HepG2 (cell line): Measurements from ENCODE around the gene DLEC1. TPM values are rescaled to one million over a fixed set of nuclear protein-coding genes. Genes with fewer than 3 reads are reported as not detected.

Experiments
- CSRNP2 ChIP-seq: sonication (generic); formaldehyde crosslinking; conservative IDR thresholded peaks from 2 replicates; pipeline ENCODE4 v1.8.0; 2022; ENCODE audit warnings: low read depth, missing genetic modification reagents
- FOXA3 ChIP-seq: IDR thresholded peaks from 2 replicates; pipeline ENCODE4 v1.6.1; 2016; ENCODE audit warnings: missing genetic modification reagents, missing compliant biosample characterization
- HDAC6 ChIP-seq: fragments of 200-600 bp; sonication (generic); IDR thresholded peaks from 2 replicates; pipeline ENCODE4 v1.7.0; 2017; ENCODE audit warnings: mild to moderate bottlenecking, antibody characterized with exemption, low read length, low read depth
- JUND ChIP-seq: sonication (generic); formaldehyde crosslinking; IDR thresholded peaks from 2 replicates; pipeline ENCODE4 v1.8.0; 2022; ENCODE audit warnings: mild to moderate bottlenecking, missing genetic modification reagents
- KDM4B ChIP-seq: sonication (generic); formaldehyde crosslinking; IDR thresholded peaks from 2 replicates; pipeline ENCODE4 v1.4.0; 2020; ENCODE audit warnings: missing genetic modification reagents
- KDM5B ChIP-seq: sonication (generic); formaldehyde crosslinking; IDR thresholded peaks from 2 replicates; pipeline ENCODE4 v1.4.0; 2020; ENCODE audit warnings: missing genetic modification reagents, mild to moderate bottlenecking, borderline replicate concordance
- KLF15 ChIP-seq: sonication (generic); formaldehyde crosslinking; IDR thresholded peaks from 2 replicates; pipeline ENCODE4 v1.8.1; 2023; ENCODE audit warnings: borderline replicate concordance, mild to moderate bottlenecking, inconsistent platforms, missing genetic modification reagents, mixed read lengths
- PAWR ChIP-seq: sonication (generic); formaldehyde crosslinking; IDR thresholded peaks from 2 replicates; pipeline ENCODE4 v1.4.0; 2020; ENCODE audit warnings: missing genetic modification reagents, mild to moderate bottlenecking, borderline replicate concordance
- SIN3A ChIP-seq: IDR thresholded peaks from 2 replicates; pipeline ENCODE4 v1.6.1; 2011; ENCODE audit warnings: low read depth, mild to moderate bottlenecking, control low read depth, low read length, borderline replicate concordance
- ZNF547 ChIP-seq: sonication (generic); formaldehyde crosslinking; IDR thresholded peaks from 2 replicates; pipeline ENCODE4 v1.5.1; 2020; ENCODE audit warnings: mild to moderate bottlenecking, missing genetic modification reagents
- ZNF629 ChIP-seq: sonication (generic); formaldehyde crosslinking; conservative IDR thresholded peaks from 2 replicates; pipeline ENCODE4 v1.5.0; 2020; ENCODE audit warnings: missing genetic modification reagents
- ZNF709 ChIP-seq: sonication (generic); formaldehyde crosslinking; IDR thresholded peaks from 2 replicates; pipeline ENCODE4 v1.5.0; 2020; ENCODE audit warnings: mild to moderate bottlenecking, missing genetic modification reagents
- ZNF737 ChIP-seq: sonication (generic); formaldehyde crosslinking; IDR thresholded peaks from 2 replicates; pipeline ENCODE4 v1.5.0; 2020; ENCODE audit warnings: missing genetic modification reagents, mild to moderate bottlenecking, borderline replicate concordance
- ZSCAN30 ChIP-seq: sonication (generic); formaldehyde crosslinking; IDR thresholded peaks from 2 replicates; pipeline ENCODE4 v1.5.0; 2020; ENCODE audit warnings: mild to moderate bottlenecking, missing genetic modification reagents
- polyA plus RNA-seq, 8 experiments: library from polyadenylated mRNA; depleted of rRNA in 3 of 8; stranded (reverse) in 7 of 8; unstranded in 1 of 8; fragments of >200 nt; fragmentation: Illumina TruSeq in 4 of 8; extraction: Trizol in 4 of 8; gene quantifications; 2 replicates each; pipeline versions ENCODE4 v1.2.1 to v1.2.3, GENCODE V29; 2011 to 2016; ENCODE audit warnings: low read depth in 4 of 8, missing spikeins in 1 of 8, mixed read lengths in 1 of 8; ENCODE audit not compliant: insufficient read depth in 1 of 8
- total RNA-seq, 5 experiments: library from RNA; depleted of rRNA; stranded (reverse); fragments of >200 nt; fragmentation: Illumina TruSeq; extraction: Trizol; gene quantifications; 2 replicates each; pipeline ENCODE4 v1.2.3, GENCODE V29; 2016; ENCODE audit warnings: low read depth in 1 of 5
- TF ChIP-seq, protein P1 (sequence below): conservative IDR thresholded peaks from 2 replicates; pipeline ENCODE4 v1.6.1; 2018; ENCODE audit warnings: missing genetic modification reagents
- TF ChIP-seq, protein P2 (sequence below): sonication (generic); formaldehyde crosslinking; IDR thresholded peaks from 2 replicates; pipeline ENCODE4 v1.4.0; 2020; ENCODE audit warnings: mild to moderate bottlenecking, missing genetic modification reagents
- TF ChIP-seq, protein P3 (sequence below): sonication (generic); formaldehyde crosslinking; IDR thresholded peaks from 2 replicates; pipeline ENCODE4 v1.5.1; 2020; ENCODE audit warnings: mild to moderate bottlenecking, missing genetic modification reagents, moderate library complexity

Gene DLEC1
- total and polyA plus RNA-seq, 2 of the 13 experiments (the other 11 are each of a cell fraction or from before 2014, with no cell fraction given) = 0.09 TPM; not detected in 1

DNA sequence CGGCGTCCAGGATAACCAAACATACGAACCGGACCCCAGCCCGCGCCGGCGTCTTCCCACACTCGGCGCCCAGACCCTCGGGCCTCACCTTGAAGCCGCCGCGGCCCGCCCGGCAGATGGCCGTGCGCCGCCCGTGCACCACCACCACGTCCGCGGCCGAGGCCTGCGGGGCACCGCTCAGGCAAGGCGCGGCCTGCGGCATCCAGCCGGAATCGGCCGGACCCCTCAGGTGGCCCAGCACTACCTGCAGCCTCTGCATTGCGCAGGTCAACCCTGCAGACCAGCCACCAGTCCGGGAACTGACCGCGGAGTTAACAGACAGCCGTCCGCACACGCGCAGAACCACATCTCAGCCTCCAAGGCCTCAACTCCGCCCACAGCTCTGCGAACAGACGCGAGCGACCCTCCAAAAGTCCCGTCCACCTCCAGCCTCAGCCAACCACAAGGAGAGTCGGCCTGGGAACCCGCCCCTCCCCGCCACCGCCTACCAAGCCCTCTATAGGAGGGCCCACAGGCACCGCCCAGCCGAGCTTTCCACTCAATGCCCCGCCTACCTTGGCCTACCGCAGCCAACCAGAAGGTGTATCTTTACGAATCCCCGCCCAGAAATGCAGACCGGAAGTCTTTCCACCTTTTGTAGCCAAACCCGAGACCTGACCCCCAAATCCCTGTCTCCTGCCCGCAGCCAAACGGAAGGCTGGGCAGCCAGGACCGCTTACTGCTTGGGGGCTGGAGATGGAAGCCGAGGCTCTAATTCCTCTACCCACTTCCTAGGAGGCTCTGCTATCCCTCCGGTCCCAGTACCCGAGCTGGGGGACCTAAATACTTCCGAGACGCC lies 98.0 kb downstream of the DLEC1 start, which contains the start of gene ACAA1 (continued):
- TF ChIP-seq CSRNP2 (CRISPR knock-in tag) (no peak), PAWR (no peak), KDM5B (CRISPR knock-in tag) (peak; percentile 73; the same call in 1 of the 2 replicates), KDM4B (CRISPR knock-in tag) (no peak), SIN3A (peak; percentile 87), ZSCAN30 (CRISPR knock-in tag) (no peak), KLF15 (CRISPR knock-in tag) (no peak), ZNF629 (CRISPR knock-in tag) (no peak), HDAC6 (no peak), FOXA3 (CRISPR knock-in tag) (peak; percentile 19; the same call in 1 of the 2 replicates), ZNF737 (CRISPR knock-in tag) (no peak), ZNF709 (peak; percentile 72), JUND (CRISPR knock-in tag) (no peak), ZNF547 (peak; percentile 68)
- TF ChIP-seq, protein P1, sequence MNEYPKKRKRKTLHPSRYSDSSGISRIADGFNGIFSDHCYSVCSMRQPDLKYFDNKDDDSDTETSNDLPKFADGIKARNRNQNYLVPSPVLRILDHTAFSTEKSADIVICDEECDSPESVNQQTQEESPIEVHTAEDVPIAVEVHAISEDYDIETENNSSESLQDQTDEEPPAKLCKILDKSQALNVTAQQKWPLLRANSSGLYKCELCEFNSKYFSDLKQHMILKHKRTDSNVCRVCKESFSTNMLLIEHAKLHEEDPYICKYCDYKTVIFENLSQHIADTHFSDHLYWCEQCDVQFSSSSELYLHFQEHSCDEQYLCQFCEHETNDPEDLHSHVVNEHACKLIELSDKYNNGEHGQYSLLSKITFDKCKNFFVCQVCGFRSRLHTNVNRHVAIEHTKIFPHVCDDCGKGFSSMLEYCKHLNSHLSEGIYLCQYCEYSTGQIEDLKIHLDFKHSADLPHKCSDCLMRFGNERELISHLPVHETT (CRISPR knock-in tag) = no peak
- TF ChIP-seq, protein P2, sequence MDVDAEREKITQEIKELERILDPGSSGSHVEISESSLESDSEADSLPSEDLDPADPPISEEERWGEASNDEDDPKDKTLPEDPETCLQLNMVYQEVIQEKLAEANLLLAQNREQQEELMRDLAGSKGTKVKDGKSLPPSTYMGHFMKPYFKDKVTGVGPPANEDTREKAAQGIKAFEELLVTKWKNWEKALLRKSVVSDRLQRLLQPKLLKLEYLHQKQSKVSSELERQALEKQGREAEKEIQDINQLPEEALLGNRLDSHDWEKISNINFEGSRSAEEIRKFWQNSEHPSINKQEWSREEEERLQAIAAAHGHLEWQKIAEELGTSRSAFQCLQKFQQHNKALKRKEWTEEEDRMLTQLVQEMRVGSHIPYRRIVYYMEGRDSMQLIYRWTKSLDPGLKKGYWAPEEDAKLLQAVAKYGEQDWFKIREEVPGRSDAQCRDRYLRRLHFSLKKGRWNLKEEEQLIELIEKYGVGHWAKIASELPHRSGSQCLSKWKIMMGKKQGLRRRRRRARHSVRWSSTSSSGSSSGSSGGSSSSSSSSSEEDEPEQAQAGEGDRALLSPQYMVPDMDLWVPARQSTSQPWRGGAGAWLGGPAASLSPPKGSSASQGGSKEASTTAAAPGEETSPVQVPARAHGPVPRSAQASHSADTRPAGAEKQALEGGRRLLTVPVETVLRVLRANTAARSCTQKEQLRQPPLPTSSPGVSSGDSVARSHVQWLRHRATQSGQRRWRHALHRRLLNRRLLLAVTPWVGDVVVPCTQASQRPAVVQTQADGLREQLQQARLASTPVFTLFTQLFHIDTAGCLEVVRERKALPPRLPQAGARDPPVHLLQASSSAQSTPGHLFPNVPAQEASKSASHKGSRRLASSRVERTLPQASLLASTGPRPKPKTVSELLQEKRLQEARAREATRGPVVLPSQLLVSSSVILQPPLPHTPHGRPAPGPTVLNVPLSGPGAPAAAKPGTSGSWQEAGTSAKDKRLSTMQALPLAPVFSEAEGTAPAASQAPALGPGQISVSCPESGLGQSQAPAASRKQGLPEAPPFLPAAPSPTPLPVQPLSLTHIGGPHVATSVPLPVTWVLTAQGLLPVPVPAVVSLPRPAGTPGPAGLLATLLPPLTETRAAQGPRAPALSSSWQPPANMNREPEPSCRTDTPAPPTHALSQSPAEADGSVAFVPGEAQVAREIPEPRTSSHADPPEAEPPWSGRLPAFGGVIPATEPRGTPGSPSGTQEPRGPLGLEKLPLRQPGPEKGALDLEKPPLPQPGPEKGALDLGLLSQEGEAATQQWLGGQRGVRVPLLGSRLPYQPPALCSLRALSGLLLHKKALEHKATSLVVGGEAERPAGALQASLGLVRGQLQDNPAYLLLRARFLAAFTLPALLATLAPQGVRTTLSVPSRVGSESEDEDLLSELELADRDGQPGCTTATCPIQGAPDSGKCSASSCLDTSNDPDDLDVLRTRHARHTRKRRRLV (CRISPR knock-in tag) = peak; percentile 68; the same call in 1 of the 2 replicates
- TF ChIP-seq, protein P3, sequence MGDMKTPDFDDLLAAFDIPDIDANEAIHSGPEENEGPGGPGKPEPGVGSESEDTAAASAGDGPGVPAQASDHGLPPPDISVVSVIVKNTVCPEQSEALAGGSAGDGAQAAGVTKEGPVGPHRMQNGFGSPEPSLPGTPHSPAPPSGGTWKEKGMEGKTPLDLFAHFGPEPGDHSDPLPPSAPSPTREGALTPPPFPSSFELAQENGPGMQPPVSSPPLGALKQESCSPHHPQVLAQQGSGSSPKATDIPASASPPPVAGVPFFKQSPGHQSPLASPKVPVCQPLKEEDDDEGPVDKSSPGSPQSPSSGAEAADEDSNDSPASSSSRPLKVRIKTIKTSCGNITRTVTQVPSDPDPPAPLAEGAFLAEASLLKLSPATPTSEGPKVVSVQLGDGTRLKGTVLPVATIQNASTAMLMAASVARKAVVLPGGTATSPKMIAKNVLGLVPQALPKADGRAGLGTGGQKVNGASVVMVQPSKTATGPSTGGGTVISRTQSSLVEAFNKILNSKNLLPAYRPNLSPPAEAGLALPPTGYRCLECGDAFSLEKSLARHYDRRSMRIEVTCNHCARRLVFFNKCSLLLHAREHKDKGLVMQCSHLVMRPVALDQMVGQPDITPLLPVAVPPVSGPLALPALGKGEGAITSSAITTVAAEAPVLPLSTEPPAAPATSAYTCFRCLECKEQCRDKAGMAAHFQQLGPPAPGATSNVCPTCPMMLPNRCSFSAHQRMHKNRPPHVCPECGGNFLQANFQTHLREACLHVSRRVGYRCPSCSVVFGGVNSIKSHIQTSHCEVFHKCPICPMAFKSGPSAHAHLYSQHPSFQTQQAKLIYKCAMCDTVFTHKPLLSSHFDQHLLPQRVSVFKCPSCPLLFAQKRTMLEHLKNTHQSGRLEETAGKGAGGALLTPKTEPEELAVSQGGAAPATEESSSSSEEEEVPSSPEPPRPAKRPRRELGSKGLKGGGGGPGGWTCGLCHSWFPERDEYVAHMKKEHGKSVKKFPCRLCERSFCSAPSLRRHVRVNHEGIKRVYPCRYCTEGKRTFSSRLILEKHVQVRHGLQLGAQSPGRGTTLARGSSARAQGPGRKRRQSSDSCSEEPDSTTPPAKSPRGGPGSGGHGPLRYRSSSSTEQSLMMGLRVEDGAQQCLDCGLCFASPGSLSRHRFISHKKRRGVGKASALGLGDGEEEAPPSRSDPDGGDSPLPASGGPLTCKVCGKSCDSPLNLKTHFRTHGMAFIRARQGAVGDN = peak; percentile 82
